ENCODE measurements around the gene DAAM2.

DAAM2 gene

GRCh38 chr6:39755231-39755630, 36.9 kb upstream of the DAAM2 start:
- POLR2A ChIA-PET, result no interaction called here

GRCh38 chr6:39756582-39756981, 35.6 kb upstream of the DAAM2 start:
- TF ChIP-seq PKNOX1 (IDR thresholded peaks at IDR 0.05) (no peak), TARDBP (IDR thresholded peaks at IDR 0.05) (no peak), SUZ12 (IDR thresholded peaks at IDR 0.05) (no peak), FOXK2 (IDR thresholded peaks at IDR 0.05) (no peak), BHLHE40 (IDR thresholded peaks at IDR 0.05; ENCODE audit: borderline replicate concordance) (no peak), ZNF384 (IDR thresholded peaks at IDR 0.05) (no peak), ARNT (IDR thresholded peaks at IDR 0.05) (no peak), CTBP1 (IDR thresholded peaks at IDR 0.05; ENCODE audit: borderline replicate concordance) (no peak)
- ChIA-PET CTCF (no interaction called here), POLR2A (no interaction called here)
- DNase-seq (ENCODE audit: extremely low spot score), result no peak

More at GRCh38 chr6:39755231-39755630, 36.9 kb upstream of the DAAM2 start:
- no peak for TF ChIP-seq PKNOX1 (IDR thresholded peaks at IDR 0.05)
- no peak for TF ChIP-seq FOXA1 (IDR thresholded peaks at IDR 0.05)
- no peak for TF ChIP-seq HDGF (IDR thresholded peaks at IDR 0.05; ENCODE audit: borderline replicate concordance)
- no peak for TF ChIP-seq ZNF384 (IDR thresholded peaks at IDR 0.05)
- TF ChIP-seq LEF1 (IDR thresholded peaks at IDR 0.05; ENCODE audit: borderline replicate concordance), result no peak
- TF ChIP-seq ARNT (IDR thresholded peaks at IDR 0.05), result no peak
- TF ChIP-seq TARDBP (IDR thresholded peaks at IDR 0.05), result no peak
- TF ChIP-seq ELF4 (IDR thresholded peaks at IDR 0.05), result no peak
- TF ChIP-seq L3MBTL2 (conservative IDR thresholded peaks at IDR 0.05), result no peak
- no peak for TF ChIP-seq NFRKB (IDR thresholded peaks at IDR 0.05)
- no peak for TF ChIP-seq FOXM1 (IDR thresholded peaks at IDR 0.05; ENCODE audit: borderline replicate concordance)
- TF ChIP-seq SUZ12 (IDR thresholded peaks at IDR 0.05), result no peak
- no peak for TF ChIP-seq SP1 (IDR thresholded peaks at IDR 0.05)
- no peak for DNase-seq (ENCODE audit: extremely low spot score)
- CTCF ChIA-PET, result no interaction called here

GRCh38 chr6:39758905-39759605, 33.1 kb upstream of the DAAM2 start:
- no peak for TF ChIP-seq LEF1 (IDR thresholded peaks at IDR 0.05; ENCODE audit: borderline replicate concordance)
- no peak for TF ChIP-seq FOXK2 (IDR thresholded peaks at IDR 0.05)
- no peak for TF ChIP-seq NFRKB (IDR thresholded peaks at IDR 0.05)
- TF ChIP-seq BHLHE40 (IDR thresholded peaks at IDR 0.05; ENCODE audit: borderline replicate concordance), result no peak
- TF ChIP-seq SUZ12 (IDR thresholded peaks at IDR 0.05), result no peak
- TF ChIP-seq PKNOX1 (IDR thresholded peaks at IDR 0.05), result no peak
- no peak for TF ChIP-seq ZNF384 (IDR thresholded peaks at IDR 0.05)
- no peak for TF ChIP-seq HDGF (IDR thresholded peaks at IDR 0.05; ENCODE audit: borderline replicate concordance)
- TF ChIP-seq FOXA1 (IDR thresholded peaks at IDR 0.05), result no peak
- no peak for TF ChIP-seq ARNT (IDR thresholded peaks at IDR 0.05)
- no peak for TF ChIP-seq TARDBP (IDR thresholded peaks at IDR 0.05)
- POLR2A ChIA-PET, result no interaction called here
- DNase-seq (ENCODE audit: extremely low spot score), result no peak
- CTCF ChIA-PET, result no interaction called here

- CTCF ChIA-PET, result no interaction called here
- no peak for TF ChIP-seq SUZ12 (IDR thresholded peaks at IDR 0.05)
- TF ChIP-seq FOXM1 (IDR thresholded peaks at IDR 0.05; ENCODE audit: borderline replicate concordance), result no peak
- TF ChIP-seq ZNF384 (IDR thresholded peaks at IDR 0.05), result no peak
- POLR2A ChIA-PET, result no interaction called here
- no peak for DNase-seq (ENCODE audit: extremely low spot score)
These were observed 31.8 kb upstream of the DAAM2 start for GRCh38 chr6:39760226-39760952.

- POLR2A ChIA-PET, result no interaction called here
- no peak for DNase-seq (ENCODE audit: extremely low spot score)
- CTCF ChIA-PET, result no interaction called here
- no peak for TF ChIP-seq PKNOX1 (IDR thresholded peaks at IDR 0.05)
- no peak for TF ChIP-seq ELF4 (IDR thresholded peaks at IDR 0.05)
- no peak for TF ChIP-seq HDGF (IDR thresholded peaks at IDR 0.05; ENCODE audit: borderline replicate concordance)
- no peak for TF ChIP-seq L3MBTL2 (conservative IDR thresholded peaks at IDR 0.05)
- no peak for TF ChIP-seq CTBP1 (IDR thresholded peaks at IDR 0.05; ENCODE audit: borderline replicate concordance)
- no peak for TF ChIP-seq BHLHE40 (IDR thresholded peaks at IDR 0.05; ENCODE audit: borderline replicate concordance)
- TF ChIP-seq LEF1 (IDR thresholded peaks at IDR 0.05; ENCODE audit: borderline replicate concordance), result no peak
- TF ChIP-seq NFRKB (IDR thresholded peaks at IDR 0.05), result no peak
- TF ChIP-seq FOXM1 (IDR thresholded peaks at IDR 0.05; ENCODE audit: borderline replicate concordance), result no peak
- no peak for TF ChIP-seq FOXK2 (IDR thresholded peaks at IDR 0.05)
- TF ChIP-seq SP1 (IDR thresholded peaks at IDR 0.05), result no peak
- TF ChIP-seq FOXA1 (IDR thresholded peaks at IDR 0.05), result no peak
- no peak for TF ChIP-seq ZNF384 (IDR thresholded peaks at IDR 0.05)
- TF ChIP-seq ARNT (IDR thresholded peaks at IDR 0.05), result no peak
- no peak for TF ChIP-seq TARDBP (IDR thresholded peaks at IDR 0.05)
- TF ChIP-seq SUZ12 (IDR thresholded peaks at IDR 0.05), result no peak
These were observed 26.6 kb upstream of the DAAM2 start for GRCh38 chr6:39765508-39766065.
